Measurements from ENCODE around the gene CDC45.

- TF ChIP-seq SUZ12 (IDR thresholded peaks at IDR 0.05; ENCODE audit: extremely low read depth, insufficient read depth, insufficient read length) (no peak), YY1 (IDR thresholded peaks at IDR 0.05; ENCODE audit: insufficient read depth, insufficient read length) (no peak)
Measured at GRCh38 chr22:19448076-19448607, 31.6 kb upstream of the CDC45 start.

Measured in NT2/D1 (cell line).